Right kidney (tissue), 9 donors: Measurements from ENCODE around the gene SPTSSA.
"Not testable (repeated sequence)": the region's sequence is repeated elsewhere in the genome, so short reads cannot be mapped to it uniquely, and the experiment has no call there.

Experiments used
- DNase-seq: peaks from one replicate; pipeline ENCODE4 v3.0.0-alpha.2; 2016
- long read RNA-seq, 8 donors: transcript quantifications; one replicate each; lab custom pipeline, GENCODE V29; 2026

SPTSSA gene, protein sequence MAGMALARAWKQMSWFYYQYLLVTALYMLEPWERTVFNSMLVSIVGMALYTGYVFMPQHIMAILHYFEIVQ
- long read RNA-seq, donor 1, transcript SPTSSA-201 (2 exons, 2,777 nt) = major isoform, 58 of 58 reads
- long read RNA-seq, donor 1, partial matches to known transcripts = 0 of 58 reads
- long read RNA-seq, donor 1, other reads (novel, unspliced or antisense) = 0 of 58 reads
- long read RNA-seq, donor 2, transcript SPTSSA-201 (2 exons, 2,777 nt) = major isoform, 23 of 37 reads
- long read RNA-seq, donor 2, partial matches to known transcripts = 14 of 37 reads
- long read RNA-seq, donor 2, other reads (novel, unspliced or antisense) = 0 of 37 reads
- long read RNA-seq, donor 3, transcript SPTSSA-201 (2 exons, 2,777 nt) = major isoform, 26 of 26 reads
- long read RNA-seq, donor 3, partial matches to known transcripts = 0 of 26 reads
- long read RNA-seq, donor 3, other reads (novel, unspliced or antisense) = 0 of 26 reads
- long read RNA-seq, donor 4, transcript SPTSSA-201 (2 exons, 2,777 nt) = major isoform, 34 of 34 reads
- long read RNA-seq, donor 4, partial matches to known transcripts = 0 of 34 reads
- long read RNA-seq, donor 4, other reads (novel, unspliced or antisense) = 0 of 34 reads
- long read RNA-seq, donor 5, transcript SPTSSA-201 (2 exons, 2,777 nt) = major isoform, 48 of 48 reads
- long read RNA-seq, donor 5, partial matches to known transcripts = 0 of 48 reads
- long read RNA-seq, donor 5, other reads (novel, unspliced or antisense) = 0 of 48 reads
- long read RNA-seq, donor 6, transcript SPTSSA-201 (2 exons, 2,777 nt) = major isoform, 34 of 34 reads
- long read RNA-seq, donor 6, partial matches to known transcripts = 0 of 34 reads
- long read RNA-seq, donor 6, other reads (novel, unspliced or antisense) = 0 of 34 reads
- long read RNA-seq, donor 7 = 0 reads
- long read RNA-seq, donor 8, transcript SPTSSA-201 (2 exons, 2,777 nt) = major isoform, 58 of 58 reads
- long read RNA-seq, donor 8, partial matches to known transcripts = 0 of 58 reads
- long read RNA-seq, donor 8, other reads (novel, unspliced or antisense) = 0 of 58 reads

DNA sequence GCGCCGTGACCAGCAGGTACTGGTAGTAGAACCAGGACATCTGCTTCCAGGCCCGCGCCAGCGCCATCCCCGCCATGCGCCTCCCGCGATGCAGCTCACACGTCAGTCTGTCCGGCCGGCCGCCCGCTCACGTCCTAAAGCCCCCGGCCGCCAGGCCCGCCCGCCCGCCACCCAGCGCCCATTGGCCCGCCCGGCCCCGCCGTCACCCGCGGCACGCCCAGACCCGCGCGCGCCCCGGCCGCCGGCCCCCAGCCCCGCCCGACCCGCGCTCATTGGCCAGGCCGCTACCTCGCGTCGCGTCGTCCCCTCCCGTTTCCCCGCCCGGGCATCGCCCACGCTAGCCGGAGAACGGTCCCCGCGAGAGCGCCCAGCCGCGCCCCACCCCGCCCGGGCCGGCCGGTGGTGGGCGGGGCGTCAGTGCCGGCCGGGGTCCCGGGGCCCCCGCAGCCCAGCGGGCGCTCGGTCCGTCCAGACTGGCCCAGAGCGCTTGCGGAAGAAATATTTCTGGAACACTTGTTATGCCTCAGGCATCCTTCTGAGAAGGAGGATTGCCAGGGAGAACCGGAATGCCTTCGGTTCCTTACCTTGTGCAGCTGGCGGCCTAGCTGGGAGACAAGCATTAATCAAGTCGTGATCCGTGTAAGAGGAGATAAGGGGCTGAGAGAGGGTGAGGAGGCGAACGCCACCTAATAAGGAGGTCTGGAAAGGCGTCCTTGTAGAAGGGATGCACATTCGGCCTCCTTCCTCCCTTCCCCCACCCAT, at the start of gene SPTSSA:
Gene SPTSSA, minus strand, starts transcription at position 109 of the 762 bp plus-strand sequence. Its CDS starts 33 bp downstream, at position 76.
- DNase-seq = peak; percentile 82

DNA sequence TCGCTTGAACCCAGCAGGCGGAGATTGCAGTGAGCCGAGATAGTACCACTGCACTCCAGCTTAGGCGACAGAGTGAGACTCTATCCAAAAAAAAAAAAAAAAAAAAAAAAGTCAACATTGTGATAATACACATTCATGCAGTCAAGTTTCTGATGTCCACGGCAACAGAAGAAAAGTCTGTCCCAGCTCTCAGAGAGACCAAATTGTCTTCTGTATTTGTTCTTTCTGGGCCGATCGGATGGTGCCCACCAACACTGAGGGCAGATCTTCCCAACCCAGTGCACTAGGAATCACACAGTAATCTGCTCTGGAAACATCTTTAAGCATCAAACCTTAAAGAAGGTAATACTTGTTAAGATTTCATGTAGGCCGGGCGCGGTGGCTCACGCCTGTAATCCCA, 45.8 kb upstream of the SPTSSA start:
- no peak for DNase-seq

DNA sequence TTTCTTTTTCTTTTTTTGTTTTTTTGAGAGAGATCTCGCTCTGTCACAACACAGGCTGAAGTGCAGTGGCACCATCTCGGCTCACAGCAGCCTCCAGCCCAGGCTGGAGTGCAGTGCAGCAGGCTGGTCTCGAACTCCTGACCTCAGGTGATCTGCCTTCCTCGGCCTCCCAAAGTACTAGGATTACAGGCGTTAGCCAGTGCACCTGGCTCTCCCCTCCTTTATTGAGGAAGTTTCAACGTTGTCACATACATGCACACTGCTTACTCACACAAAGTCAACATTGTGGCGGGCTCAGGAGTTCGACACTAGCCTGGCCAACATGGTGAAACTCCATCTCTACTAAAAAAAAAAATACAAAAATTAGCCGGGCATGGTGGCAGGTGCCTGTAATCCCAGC, 45.4 kb upstream of the SPTSSA start:
- no peak for DNase-seq

DNA sequence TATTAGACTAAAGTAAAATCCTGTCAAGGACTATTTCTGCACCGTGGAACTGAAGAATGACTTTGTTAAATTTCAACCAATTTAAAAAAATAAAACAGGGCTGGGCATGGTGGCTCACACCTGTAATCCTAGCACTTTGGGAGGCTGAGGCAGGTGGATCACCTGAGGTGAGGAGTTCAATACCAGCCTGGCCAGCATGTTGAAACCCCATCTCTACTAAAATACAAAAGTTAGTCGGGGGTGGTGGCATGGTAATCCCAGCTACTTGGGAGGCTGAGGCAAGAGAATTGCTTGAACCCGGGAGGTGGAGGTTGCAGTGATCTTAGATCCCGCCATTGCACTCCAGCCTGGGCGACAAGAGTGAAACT, 43.1 kb upstream of the SPTSSA start:
- DNase-seq = not testable (repeated sequence)

DNA sequence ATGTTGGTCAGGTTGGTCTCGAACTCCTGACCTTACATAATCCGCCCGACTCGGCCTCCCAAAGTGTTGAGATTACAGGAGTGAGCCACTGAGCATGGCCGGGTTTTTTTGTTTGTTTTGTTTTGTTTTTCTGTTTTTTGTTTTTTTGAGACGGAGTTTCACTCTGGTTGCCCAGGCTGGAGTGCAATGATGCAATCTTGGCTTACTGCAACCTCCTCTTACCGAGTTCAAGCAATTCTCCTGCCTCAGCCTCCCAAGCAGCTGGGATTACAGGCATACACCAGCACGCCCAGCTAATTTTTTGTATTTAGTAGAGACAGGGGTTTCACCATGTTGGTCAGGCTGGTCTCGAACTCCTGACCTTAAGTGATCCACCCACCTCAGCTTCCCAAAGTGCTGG, 42.0 kb upstream of the SPTSSA start:
- DNase-seq = not testable (repeated sequence)

DNA sequence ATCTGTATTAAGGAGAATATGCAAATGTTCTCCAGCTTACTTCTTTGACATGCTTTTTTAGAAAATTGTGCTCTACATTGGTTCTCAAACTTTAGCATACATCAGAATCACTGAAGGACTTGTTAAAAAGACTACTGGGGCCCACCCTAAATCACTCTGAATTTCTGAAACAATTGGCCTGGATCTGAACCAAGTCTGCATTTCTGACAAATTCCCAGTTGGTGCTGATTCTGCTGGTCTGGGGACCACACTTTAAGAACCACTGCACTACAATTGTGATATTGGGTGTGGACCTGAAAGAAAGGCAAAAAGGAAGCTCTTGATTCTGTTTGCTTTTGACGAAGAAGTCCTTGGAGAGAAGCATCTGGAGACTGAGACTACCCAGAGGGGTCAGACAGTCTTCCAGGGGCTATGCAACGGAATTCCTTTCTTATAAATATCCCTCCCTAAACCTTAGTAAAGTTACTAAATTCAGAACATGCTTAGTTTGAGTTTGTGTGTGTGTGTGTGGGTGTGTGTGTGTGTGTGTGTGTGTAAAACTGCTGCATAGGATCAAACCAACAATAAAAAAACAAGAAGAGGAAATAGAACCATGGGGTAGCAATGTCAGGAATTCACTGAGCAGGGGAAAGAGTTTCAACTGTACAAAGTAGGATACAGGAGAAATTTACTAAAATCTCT, 40.6 kb upstream of the SPTSSA start:
- DNase-seq = no peak

DNA sequence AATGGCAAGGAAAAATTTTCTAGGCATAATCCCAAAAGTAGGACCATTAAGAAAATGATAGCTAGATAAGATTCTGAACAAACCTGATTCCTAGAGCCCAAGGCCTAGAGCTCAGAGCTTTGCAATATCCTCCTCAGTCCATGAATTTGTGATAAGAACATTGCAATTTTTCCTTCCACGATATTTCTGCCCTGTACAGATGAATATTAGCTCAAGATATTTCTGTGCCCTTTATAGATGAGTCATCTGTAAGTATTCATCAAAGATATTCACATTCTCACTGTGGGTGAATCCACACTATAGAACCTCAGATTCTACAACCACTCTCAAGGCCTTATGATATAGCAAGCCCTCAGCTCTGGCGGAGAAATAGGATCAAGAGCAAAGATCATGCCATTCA, 40.0 kb upstream of the SPTSSA start:
- DNase-seq = no peak

DNA sequence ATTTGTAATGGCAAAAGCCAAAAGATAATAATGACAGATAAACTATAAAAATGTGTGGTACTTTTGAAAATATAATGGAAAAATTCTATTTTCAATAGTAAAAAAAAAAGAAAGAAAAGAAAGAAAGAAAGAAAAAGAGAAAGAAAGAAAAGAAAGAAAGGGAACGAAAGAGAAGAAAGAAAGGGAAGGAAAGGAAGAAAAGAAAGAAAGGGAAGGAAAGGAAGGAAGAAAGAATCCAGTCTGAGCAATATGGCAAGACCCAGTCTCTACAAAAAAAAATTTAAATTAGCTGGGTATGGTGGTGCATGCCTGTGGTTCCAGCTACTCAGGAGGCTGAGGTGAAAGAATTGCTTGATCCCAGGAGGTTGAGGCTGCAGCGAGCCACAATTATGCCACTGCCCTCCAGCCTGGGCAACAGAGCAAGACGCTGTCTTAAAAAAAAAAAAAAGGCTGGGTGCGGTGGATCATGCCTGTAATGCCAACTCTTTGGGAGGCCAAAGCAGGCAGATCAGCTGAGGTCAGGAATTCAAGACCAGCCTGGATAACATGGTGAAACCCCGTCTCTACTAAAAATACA, 39.1 kb upstream of the SPTSSA start:
- DNase-seq = no peak

DNA sequence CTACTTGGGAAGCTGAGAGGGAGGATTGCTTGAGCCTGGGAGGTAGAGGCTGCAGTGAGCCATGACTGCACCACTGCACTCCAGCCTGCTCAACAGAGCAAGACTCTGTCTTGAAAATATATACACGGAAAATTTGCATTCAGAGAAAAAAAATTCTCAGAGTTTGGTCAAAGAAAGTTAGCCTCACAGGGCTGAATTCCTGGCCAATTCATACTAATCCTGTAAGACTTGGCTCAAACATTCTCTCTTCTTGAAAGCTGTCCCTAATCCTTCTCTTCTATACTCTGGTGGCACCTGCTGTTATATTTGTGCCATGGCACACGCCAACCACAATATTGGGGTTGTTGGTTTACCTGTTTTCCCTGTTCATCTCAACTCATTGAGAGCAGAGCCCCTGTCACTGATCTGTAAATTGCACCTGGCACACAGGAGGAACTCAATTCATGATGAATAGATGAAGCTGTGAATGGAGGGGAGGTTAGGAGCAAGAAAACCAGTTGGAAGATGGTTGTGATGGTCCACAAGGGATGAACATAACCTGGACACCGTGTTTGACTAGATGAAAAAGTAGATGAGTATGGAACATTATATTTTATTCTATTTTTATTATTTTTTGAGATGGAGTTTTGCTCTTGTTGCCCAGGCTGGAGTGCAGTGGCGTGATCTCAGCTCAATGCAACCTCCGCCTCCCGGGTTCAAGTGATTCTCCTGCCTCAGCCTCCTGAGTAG, 36.8 kb upstream of the SPTSSA start:
- DNase-seq = no peak

DNA sequence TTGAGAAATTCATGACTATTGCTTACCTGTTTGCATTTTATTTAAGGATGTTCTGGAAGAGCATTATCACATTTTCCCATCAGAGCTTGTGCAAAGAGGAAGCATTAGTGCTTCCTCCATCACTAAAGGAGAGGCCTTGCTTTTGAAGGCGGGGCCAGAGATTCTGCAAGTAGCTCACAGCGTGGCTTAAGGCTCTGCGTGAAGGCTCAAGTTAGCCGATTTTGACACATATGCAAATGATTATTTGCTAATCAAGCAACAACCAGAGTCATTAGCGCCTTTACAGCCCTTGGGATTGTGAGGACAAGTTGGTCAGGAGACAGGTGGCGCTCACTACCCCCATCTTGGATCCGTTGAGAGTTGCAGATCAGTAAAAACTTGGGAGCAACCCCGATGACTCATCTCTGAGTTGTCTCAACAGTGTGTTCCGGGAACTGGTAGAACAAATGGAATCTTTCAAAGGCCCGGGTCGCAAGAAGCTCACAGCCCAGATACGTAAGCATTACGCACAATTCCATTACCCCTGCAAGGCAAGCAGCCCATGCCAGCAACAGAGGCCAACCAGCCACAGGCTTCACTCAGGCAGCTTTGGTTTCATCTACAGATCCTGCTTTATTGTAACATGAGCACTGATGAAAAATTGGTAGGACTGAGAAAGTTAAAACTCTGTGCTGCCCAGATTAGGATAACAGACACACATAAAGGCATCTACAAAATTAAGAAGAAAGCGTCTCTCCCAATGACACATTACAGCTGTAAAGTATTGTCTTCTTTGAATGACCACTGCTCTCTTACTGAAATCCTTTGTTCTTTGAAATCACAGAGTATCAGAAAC, 34.9 kb upstream of the SPTSSA start:
- peak; percentile 30 for DNase-seq

DNA sequence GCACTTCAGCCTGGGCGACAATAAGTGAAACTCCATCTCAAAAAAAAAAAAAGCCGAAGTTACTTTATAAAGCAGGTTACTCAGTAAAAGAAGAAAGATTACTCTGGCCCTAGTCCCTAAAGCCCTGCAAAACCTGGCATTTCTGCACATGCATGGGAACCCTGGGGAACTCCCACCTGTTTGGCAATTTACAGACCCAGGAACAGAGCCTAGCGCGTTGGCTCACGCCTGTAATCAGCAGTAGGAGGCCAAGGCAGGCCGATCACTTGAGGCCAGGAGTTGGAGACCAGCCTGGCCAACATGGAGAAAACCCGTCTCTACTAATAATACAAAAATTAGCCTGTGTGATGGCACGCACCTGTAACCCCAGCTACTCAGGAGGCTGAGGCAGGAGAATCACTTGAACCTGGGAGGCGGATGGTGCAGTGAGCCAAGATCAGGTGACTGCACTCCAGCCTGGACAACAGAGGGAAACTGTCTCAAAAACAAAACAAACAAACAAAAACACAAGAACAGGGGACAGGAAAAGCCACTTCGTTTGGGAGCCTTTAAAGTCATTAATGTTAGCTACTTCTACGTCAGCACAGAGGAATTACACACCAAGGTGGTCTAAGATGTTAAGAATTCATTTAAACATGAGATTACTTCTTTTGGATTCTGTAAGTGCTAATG, 34.1 kb upstream of the SPTSSA start:
- DNase-seq = no peak

DNA sequence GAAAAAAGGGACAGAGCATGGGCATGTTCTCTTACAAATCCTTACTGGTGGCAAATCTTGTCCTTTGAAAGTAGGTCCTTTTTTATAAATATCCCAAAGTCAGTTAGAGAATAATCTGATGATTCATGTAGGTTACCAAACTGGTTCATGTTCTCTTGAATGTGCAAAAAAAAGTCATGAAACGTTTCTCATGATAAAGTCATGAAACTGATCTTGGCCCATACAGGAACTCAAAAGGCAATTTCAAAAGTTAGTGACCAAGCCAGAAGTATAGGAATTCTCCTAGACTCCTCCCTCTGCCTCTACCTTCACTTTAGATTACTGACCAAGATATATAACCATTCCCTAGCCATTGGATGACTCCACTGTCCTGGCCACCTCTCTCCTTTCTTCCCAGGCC, 27.3 kb upstream of the SPTSSA start:
- no peak for DNase-seq

DNA sequence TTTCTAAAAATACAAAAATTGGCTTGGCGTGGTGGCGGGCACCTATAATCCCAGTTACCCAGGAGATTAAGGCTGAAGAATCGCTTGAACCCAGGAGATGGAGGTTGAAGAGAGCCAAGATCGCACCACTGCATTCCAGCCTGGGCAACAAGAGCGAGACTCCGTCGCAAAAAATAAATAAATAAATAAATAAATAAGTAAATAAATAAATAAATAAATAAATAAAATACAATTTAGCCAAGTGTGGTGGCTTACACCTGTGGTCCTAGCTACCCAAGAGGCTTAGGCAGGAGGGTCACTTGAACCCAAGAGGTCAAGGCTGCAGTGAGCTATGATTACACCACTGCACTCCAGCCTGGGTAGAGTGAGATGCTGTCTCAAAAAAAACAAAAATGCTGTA, 26.5 kb upstream of the SPTSSA start:
- DNase-seq = no peak

DNA sequence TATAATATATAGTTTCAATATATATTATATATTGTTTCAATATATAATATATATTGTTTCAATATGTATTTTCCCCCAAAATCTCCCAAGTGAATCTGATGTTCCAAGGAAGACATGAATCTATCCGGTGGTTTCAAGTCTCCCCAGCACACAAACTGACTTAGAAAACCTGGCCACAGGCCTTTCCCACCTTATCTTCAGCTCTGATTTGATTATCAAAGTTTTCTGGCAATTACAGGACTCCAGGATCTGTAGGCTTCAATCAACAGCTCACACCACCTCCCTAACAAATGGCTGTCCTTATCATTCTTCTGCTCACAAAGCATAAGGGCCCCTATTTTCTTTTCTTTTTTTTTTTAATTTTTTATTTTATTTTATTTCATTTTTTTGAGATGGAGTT, 22.7 kb upstream of the SPTSSA start:
- DNase-seq = no peak

DNA sequence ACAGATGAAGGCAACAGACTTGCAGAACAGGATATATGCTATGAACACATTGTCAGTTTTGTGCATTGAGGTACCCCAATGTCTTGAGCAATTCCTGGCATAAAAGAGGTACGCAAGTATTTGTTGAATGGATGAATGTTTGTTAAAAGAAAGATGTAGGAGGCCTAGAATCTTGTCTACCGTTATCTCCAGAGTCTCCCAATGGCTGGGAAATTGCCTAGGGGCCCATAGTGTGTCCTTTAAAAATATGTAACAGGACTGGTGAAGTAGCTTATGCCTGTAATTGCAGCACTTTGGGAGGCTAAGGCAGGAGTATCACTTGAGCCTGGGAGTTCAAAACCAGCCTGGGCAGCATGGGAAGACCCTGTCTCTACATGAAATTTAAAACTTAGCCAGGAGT, 20.4 kb upstream of the SPTSSA start:
- DNase-seq = no peak

DNA sequence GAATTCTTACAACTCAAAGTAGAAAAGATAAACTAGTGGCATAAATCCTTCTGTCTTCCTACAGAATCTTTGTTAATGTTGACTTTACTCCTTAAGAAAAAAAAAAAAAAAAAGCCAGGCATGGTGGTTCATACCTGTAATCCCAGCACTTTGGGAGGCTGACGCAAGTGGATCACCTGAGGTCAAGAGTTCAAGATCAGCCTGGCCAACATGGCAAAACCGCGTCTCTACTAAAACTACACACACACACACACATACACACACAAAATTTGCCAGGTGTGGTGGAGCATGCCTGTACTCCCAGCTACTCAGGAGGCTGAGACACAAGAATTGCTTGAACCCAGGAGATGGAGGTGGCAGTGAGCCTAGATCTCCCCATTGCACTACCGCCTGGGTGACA, 17.7 kb upstream of the SPTSSA start:
- no peak for DNase-seq

DNA sequence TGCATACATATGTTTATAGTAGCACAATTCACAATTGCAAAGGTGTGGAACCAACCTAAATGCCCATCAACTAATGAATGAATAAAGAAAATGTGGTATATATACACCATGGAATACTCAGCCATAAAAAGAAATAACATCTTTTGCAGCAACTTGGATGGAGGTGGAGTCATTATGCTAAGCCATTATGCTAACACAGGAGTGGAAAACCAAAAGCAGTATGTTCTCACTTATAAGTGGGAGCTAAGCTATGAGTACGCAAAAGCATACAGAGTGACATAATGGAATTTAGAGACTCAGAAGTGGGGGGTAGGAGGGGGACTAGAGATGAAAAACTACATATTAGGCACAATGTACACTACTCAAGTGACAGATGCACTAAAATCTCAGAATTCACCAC, 16.2 kb upstream of the SPTSSA start:
- DNase-seq = no peak

DNA sequence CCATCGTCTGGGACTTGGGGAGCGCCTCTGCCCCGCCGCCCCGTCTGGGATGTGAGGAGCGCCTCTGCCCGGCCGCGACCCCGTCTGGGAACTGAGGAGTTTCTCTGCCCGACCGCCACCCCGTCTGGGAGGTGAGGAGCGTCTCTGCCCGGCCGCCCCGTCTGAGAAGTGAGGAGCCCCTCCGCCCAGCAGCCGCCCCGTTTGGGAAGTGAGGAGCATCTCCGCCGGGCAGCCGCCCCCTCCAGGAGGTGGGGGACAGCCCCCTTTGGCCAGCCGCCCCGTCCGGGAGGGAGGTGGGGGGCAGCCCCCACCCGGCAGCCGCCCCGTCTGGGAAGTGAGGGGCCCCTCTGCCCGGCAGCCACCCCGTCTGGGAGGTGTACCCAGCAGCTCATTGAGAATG, 14.0 kb upstream of the SPTSSA start:
- not testable (repeated sequence) for DNase-seq

DNA sequence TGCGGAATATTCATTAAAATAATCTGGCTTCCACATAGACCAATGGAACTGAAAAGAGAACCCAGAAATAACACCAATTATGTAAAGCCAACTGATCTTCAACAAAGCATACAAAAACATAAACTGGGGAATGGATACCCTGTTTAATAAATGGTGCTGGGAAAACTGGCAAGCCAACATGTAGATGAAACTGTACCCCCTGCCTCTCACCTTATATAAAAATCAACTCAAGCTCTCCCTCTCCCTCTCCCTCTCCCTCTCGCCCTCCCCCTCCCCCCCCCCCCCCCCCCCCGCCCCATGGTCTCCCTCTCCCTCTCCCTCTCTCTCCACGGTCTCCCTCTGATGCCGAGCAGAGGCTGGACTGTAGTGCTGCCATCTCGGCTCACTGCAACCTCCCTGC, 13.1 kb upstream of the SPTSSA start:
- DNase-seq = no peak
